ENCODE measurements around the gene EML1.

EML1 gene

DNA sequence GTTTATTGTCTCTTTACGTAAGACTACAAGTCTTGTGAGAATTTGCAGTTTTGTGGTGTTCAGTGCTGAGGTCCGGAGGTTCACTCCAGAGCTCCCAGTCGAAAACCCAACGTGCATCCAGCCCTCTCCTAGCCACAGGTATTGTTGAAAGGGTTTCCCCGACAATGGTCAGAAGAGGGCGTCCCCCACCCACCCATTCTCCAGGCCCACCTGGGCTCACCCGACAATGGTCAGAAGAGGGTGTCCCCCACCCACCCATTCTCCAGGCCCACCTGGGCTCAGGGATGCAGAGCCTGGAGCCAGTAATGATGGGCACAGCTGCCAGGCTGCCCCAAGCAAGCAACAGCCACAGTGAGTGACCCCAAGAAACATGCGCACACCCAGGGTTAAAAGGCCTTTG, 145.2 kb downstream of the EML1 start:
- TF ChIP-seq CTCF (IDR thresholded peaks at IDR 0.05; ENCODE audit: low read depth, low read length) = no peak
- H3K27me3 ChIP-seq = no peaks in the 10 kb centered on the region
- no peak overlapping the region for H3K4me3 ChIP-seq (ENCODE audit: low read depth, low read length)
- no peaks in the 10 kb centered on the region for H3K9me3 ChIP-seq
- no peak for DNase-seq
- no peaks in the 10 kb centered on the region for H3K36me3 ChIP-seq
- no peaks in the 10 kb centered on the region for H3K4me1 ChIP-seq

GRCh38 chr14:99938896-99939295, 145.7 kb downstream of the EML1 start:
- Histone ChIP-seq H3K4me1 (no peaks in the 10 kb centered on the region), H3K4me3 (ENCODE audit: low read depth, low read length) (no peak overlapping the region), H3K9me3 (no peaks in the 10 kb centered on the region), H3K36me3 (no peaks in the 10 kb centered on the region), H3K27me3 (no peaks in the 10 kb centered on the region)
- TF ChIP-seq CTCF (IDR thresholded peaks at IDR 0.05; ENCODE audit: low read depth, low read length) = no peak
- no peak for DNase-seq

DNA sequence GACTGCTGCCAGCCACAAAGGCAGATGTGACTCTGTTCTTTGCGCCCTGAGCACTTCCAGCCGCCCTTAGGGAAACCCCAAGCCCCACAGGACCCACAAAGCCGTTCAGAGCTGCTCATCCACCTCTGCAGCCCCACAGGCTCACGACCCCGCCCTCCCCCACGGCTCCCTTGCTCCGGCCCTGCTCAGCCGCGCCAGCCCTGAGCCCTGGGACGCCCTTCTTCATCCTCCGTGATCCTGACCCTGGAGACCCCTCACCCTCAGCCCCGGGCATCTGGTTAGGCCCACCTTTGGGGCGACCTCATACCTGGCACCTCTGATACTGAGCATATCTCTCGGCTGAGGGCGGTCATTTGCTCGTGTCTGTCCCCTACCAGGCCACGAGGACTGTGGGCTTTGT, 146.2 kb downstream of the EML1 start:
- Histone ChIP-seq H3K36me3 (no peaks in the 10 kb centered on the region), H3K4me1 (no peaks in the 10 kb centered on the region), H3K27me3 (no peaks in the 10 kb centered on the region), H3K4me3 (ENCODE audit: low read depth, low read length) (no peak overlapping the region), H3K9me3 (no peaks in the 10 kb centered on the region)
- TF ChIP-seq CTCF (IDR thresholded peaks at IDR 0.05; ENCODE audit: low read depth, low read length) = no peak
- no peak for DNase-seq

- H3K4me3 ChIP-seq (ENCODE audit: low read depth, low read length) = no peak overlapping the region
- no peaks in the 10 kb centered on the region for H3K36me3 ChIP-seq
- no peaks in the 10 kb centered on the region for H3K4me1 ChIP-seq
- DNase-seq = no peak
- H3K27me3 ChIP-seq = no peaks in the 10 kb centered on the region
- H3K9me3 ChIP-seq = no peaks in the 10 kb centered on the region
- TF ChIP-seq CTCF (IDR thresholded peaks at IDR 0.05; ENCODE audit: low read depth, low read length) = no peak
These were observed 146.9 kb downstream of the EML1 start for GRCh38 chr14:99940064-99940463.

DNA sequence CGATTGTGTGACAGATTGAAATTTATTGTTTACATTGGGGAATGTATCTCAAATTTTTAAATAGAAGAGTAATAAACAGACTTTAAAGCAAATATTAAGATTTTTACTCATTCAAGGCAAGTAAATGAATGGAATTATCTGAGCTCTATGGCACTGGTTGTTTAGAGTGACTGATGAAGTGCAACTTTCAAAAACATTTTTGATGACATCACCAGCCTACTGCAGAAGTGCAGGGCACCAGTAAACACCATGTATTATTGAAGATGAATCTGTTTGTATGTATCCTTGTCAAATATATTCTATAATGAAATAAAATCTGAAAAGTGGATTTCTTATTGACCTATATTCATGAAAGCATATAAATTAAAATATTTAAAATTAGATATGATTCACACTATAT, 148.0 kb downstream of the EML1 start:
- Histone ChIP-seq H3K27me3 (no peaks in the 10 kb centered on the region), H3K4me3 (ENCODE audit: low read depth, low read length) (no peak overlapping the region), H3K9me3 (no peaks in the 10 kb centered on the region), H3K4me1 (no peaks in the 10 kb centered on the region), H3K36me3 (no peaks in the 10 kb centered on the region)
- no peak for TF ChIP-seq CTCF (IDR thresholded peaks at IDR 0.05; ENCODE audit: low read depth, low read length)
- DNase-seq = no peak

DNA sequence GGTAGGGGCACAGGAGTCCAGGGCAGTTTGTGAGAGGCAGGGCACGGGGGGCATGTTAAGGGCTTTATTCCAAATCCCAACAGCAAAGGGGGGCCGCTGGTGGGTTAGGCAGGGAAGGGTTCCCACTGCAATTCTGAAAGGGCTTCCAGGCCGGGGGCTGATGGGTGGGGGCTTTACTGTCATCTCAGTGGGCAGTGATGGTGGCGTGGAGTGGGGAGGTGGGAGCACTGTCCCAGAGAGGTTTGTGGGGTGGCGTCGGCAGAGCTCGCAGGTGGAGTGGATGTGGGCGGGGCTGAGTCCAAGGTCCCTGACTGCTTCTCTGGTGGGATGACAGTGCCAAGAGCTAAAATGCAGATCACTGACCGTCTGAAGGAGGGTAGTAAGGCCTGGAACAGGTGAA, 150.4 kb downstream of the EML1 start:
- no peak for DNase-seq
- no peaks in the 10 kb centered on the region for H3K27me3 ChIP-seq
- no peak for TF ChIP-seq CTCF (IDR thresholded peaks at IDR 0.05; ENCODE audit: low read depth, low read length)
- H3K4me1 ChIP-seq = no peaks in the 10 kb centered on the region
- no peaks in the 10 kb centered on the region for H3K9me3 ChIP-seq
- no peak overlapping the region for H3K4me3 ChIP-seq (ENCODE audit: low read depth, low read length)
- H3K36me3 ChIP-seq = no peaks in the 10 kb centered on the region
